HG02852 (cell line): Measurements from ENCODE around the gene AP3S2.
"Not testable (repeated sequence)": the region's sequence is repeated elsewhere in the genome, so short reads cannot be mapped to it uniquely, and the experiment has no call there.

Source experiments
- ATAC-seq: cut with Tn5 transposase; IDR thresholded peaks from one replicate; pipeline ENCODE4 v1.9.1; 2021; ENCODE audit warnings: mild to moderate bottlenecking, moderate library complexity; ENCODE audit not compliant: unreplicated experiment

AP3S2 gene

GRCh38 chr15:89870006-89870405 lies 23.8 kb downstream of the AP3S2 start:
- ATAC-seq: no peak

- not testable (repeated sequence) for ATAC-seq
These were observed 24.3 kb downstream of the AP3S2 start for GRCh38 chr15:89869490-89869889.

- ATAC-seq: no peak
These were observed 28.6 kb downstream of the AP3S2 start for GRCh38 chr15:89864958-89865739.

- no peak for ATAC-seq
These were observed 29.9 kb downstream of the AP3S2 start for GRCh38 chr15:89863918-89864317.

- ATAC-seq: no peak
These were observed 32.9 kb downstream of the AP3S2 start for GRCh38 chr15:89860891-89861290.

- ATAC-seq: no peak
These were observed 33.4 kb downstream of the AP3S2 start for GRCh38 chr15:89860431-89860830.

GRCh38 chr15:89858661-89859458 lies 34.9 kb downstream of the AP3S2 start:
- no peak for ATAC-seq

GRCh38 chr15:89857673-89858072 lies 36.1 kb downstream of the AP3S2 start:
- ATAC-seq: no peak

- no peak for ATAC-seq
These were observed 37.8 kb downstream of the AP3S2 start for GRCh38 chr15:89855948-89856347.

GRCh38 chr15:89854863-89855262 lies 38.9 kb downstream of the AP3S2 start:
- ATAC-seq: not testable (repeated sequence)

- ATAC-seq: no peak
These were observed 41.3 kb downstream of the AP3S2 start for GRCh38 chr15:89852342-89852995.

- ATAC-seq: peak; percentile 64
These were observed 42.0 kb downstream of the AP3S2 start for GRCh38 chr15:89851673-89852341.

- no peak for ATAC-seq
These were observed 44.9 kb downstream of the AP3S2 start for GRCh38 chr15:89848970-89849292.

- ATAC-seq: no peak
These were observed 46.7 kb downstream of the AP3S2 start for GRCh38 chr15:89847101-89847500.

- ATAC-seq: no peak
These were observed 48.4 kb downstream of the AP3S2 start for GRCh38 chr15:89845305-89845893.

- ATAC-seq: no peak
These were observed 51.8 kb downstream of the AP3S2 start for GRCh38 chr15:89841962-89842361.

GRCh38 chr15:89841306-89841705 lies 52.5 kb downstream of the AP3S2 start:
- ATAC-seq: no peak

GRCh38 chr15:89839167-89839810 lies 54.5 kb downstream of the AP3S2 start:
- ATAC-seq: no peak

GRCh38 chr15:89837830-89838178 lies 56.0 kb downstream of the AP3S2 start:
- no peak for ATAC-seq

GRCh38 chr15:89837134-89837829 lies 56.5 kb downstream of the AP3S2 start:
- ATAC-seq: no peak
